Stimulated activated CD8-positive, alpha-beta memory T cell treated with anti-CD3 and anti-CD28 coated beads, Interleukin-2, amount 100 ng/mL, for 1 hour (primary cell): ENCODE results near the gene YARS1.

Experiments
- DNase-seq, 2 donors: peaks; one replicate each; pipeline ENCODE4 v3.0.0-alpha.2; 2020; ENCODE audit warnings: low read depth in 2 of 2

YARS1 gene

GRCh38 chr1:32817159-32817814, at the start of gene YARS1, which contains the start of gene S100PBP:
YARS1 (minus strand) TSS chr1:32817358; CDS start chr1:32817244, 114 bp downstream.
S100PBP (plus strand) TSS chr1:32817653; CDS start chr1:32826100, 8,447 bp downstream.
- peak; percentile 99 to 100 for DNase-seq

GRCh38 chr1:32865639-32866405, 48.7 kb upstream of the YARS1 start:
- no peak for DNase-seq

GRCh38 chr1:32864375-32865019, 47.3 kb upstream of the YARS1 start:
- no peak for DNase-seq

- no peak for DNase-seq
Observed at GRCh38 chr1:32863881-32864245, 46.7 kb upstream of the YARS1 start.

- DNase-seq = no peak
Observed at GRCh38 chr1:32863218-32863880, 46.2 kb upstream of the YARS1 start.

- no peak for DNase-seq
Observed at GRCh38 chr1:32861904-32862695, 44.9 kb upstream of the YARS1 start.

GRCh38 chr1:32860566-32860965, 43.4 kb upstream of the YARS1 start:
- DNase-seq = no peak

- DNase-seq = no peak
Observed at GRCh38 chr1:32859915-32860314, 42.8 kb upstream of the YARS1 start.

GRCh38 chr1:32858791-32859190, 41.6 kb upstream of the YARS1 start:
- DNase-seq = no peak

GRCh38 chr1:32858136-32858535, 41.0 kb upstream of the YARS1 start:
- DNase-seq = no peak

- DNase-seq = no peak
Observed at GRCh38 chr1:32855861-32856617, 38.9 kb upstream of the YARS1 start.

- DNase-seq = no peak
Observed at GRCh38 chr1:32848354-32849063, 31.4 kb upstream of the YARS1 start.

- no peak for DNase-seq
Observed at GRCh38 chr1:32831878-32832277, 14.7 kb upstream of the YARS1 start.

GRCh38 chr1:32830092-32830852, 13.1 kb upstream of the YARS1 start:
- no peak for DNase-seq

- no peak for DNase-seq
Observed at GRCh38 chr1:32828341-32828740, 11.2 kb upstream of the YARS1 start.

- no peak for DNase-seq
Observed at GRCh38 chr1:32825181-32825580, 8.0 kb upstream of the YARS1 start.

GRCh38 chr1:32818804-32819541, 1.8 kb upstream of the YARS1 start:
- no peak for DNase-seq
